ENCODE data around the gene CERS6.
"Not testable (repeated sequence)": the region's sequence is repeated elsewhere in the genome, so short reads cannot be mapped to it uniquely, and the experiment has no call there.

Gene CERS6

DNA sequence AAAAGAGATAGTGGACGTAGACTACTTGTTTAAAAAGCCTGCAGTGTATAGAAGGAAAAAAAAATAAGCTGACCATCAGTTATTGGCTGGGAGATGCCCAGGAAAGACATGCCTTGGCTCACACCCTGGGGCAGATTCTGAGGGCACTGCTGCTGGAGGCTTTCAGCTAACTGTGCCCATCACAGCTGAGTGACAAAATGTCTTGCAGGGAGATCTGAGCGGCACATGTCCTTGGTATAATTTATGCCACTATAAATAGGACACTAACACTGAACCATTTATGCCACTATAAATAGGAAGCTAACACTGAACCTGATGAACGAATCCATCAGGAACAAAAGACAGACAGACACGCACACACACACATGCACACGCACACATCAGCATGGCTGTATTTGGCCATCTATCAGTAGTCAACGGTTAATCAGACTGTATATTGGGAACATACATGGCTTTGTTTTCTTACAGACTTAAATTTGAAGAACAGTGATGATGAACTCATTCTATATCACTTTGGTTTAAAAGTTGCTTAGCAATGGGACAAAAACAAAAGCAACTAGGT, 278.2 kb downstream of the CERS6 start:
- no peak for DNase-seq (ENCODE audit: low read depth)

GRCh38 chr2:168736649-168737445, 280.8 kb downstream of the CERS6 start:
- no peak for DNase-seq (ENCODE audit: low read depth)

GRCh38 chr2:168738062-168738461, 282.0 kb downstream of the CERS6 start:
- no peak for DNase-seq (ENCODE audit: low read depth)

DNA sequence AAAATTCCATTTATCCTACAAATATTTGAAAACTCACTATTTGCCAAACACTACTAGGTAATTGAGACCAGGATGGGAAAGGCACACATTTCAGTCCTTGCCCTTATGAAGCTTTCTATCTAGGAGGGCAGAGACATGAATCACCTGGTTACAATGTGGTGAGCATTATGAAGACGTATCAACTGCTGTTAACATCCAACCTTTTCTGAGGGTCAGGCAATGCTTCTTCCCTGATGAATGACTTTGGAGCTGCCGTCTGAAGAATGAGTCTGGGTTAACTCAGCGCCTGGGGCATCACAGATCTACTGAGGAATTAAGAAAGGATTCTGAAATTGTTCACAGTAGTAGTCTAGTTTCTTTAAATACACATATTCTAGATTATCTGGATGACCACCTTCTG, 284.3 kb downstream of the CERS6 start:
- no peak for DNase-seq (ENCODE audit: low read depth)

DNA sequence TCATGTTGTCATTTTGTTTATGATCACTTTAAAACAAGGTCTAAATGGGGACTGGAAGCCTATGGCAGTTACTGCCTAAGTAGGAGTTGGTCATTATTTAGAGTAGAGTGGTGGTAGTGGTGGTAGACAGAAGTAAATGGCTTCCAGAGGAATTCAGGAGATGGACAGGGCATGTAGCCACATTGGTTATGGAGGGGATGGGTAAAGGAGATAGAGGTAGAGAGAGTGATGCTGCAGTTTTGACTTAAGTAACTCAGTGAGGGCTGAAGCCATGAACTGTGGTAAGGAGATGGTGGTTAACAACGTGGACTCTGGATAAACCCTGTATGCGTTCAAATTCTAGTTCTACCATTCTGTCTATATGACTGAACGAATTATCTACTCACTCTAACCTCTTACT, 284.7 kb downstream of the CERS6 start:
- DNase-seq (ENCODE audit: low read depth): no peak

DNA sequence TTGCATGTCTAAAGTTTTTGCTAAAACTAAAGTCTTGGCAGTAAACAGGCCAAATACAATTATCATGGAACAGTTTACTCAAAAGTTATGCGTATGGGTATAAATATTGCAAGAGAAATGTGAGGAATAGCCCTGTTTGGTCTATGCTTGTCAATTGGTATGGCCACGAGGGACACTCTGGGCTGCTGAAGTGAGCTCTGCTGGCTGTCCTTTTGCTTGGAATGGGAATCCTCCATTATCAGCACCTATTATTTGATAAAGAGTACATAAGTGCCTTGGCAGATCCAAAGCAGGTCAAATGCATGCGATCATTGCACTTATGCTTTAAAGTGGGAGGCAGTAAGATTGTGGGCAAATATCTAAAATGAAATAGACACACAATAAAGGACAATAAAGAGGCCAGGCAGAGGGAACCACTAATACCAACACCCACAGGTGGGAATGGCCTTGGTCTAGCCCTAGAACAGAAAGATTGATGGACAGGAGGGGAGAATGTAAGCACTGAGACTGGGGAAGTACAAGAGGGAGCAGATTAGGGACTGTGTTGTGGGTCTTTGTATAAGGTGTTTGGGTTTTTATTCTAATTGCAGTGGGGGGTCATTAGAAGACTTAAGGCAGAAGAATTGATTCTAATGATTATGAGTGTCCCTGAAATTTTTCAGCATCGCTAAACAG, 286.3 kb downstream of the CERS6 start:
- no peak for DNase-seq (ENCODE audit: low read depth)

- DNase-seq (ENCODE audit: low read depth): no peak
Measured at GRCh38 chr2:168744844-168745243, 288.8 kb downstream of the CERS6 start.

DNA sequence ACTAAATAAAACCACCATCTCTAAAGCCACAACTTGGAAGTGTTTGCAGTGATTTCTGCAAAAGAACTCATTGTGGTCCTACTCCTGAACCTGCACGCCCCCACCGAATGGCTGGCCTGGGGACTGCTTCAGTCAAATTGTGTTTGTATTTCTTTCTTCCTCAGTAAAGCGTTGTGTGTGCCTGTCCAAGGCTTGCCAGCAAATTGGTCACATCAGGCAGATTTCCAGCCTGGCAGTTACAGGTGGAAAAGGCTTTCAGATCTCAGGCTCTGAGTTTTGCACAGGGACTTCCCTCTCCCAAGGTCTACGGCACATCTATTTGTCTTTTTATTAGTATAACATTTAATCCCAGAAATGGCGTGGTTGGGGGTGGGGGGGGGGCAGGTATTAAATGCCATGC, 292.4 kb downstream of the CERS6 start:
- DNase-seq (ENCODE audit: low read depth): no peak

DNA sequence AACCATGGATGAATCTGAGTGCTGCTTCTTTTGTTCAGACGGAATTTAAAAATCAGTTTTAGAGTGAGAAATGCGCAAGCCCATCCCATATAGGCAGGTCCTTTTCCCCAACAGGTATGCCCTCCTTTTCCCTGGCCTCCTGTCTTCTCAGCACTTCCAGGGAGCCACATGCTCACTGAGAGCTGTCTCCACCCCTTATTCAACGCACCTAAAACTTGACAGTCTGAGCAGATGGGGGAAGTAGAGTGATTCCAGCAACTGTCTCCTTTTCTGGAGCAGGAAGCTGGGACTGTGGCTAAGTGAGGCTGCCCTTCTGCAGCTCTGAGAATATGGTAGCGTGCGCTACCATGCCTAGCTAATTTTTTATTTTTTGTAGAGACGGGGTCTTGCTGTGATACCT, 293.2 kb downstream of the CERS6 start:
- no peak for DNase-seq (ENCODE audit: low read depth)

DNA sequence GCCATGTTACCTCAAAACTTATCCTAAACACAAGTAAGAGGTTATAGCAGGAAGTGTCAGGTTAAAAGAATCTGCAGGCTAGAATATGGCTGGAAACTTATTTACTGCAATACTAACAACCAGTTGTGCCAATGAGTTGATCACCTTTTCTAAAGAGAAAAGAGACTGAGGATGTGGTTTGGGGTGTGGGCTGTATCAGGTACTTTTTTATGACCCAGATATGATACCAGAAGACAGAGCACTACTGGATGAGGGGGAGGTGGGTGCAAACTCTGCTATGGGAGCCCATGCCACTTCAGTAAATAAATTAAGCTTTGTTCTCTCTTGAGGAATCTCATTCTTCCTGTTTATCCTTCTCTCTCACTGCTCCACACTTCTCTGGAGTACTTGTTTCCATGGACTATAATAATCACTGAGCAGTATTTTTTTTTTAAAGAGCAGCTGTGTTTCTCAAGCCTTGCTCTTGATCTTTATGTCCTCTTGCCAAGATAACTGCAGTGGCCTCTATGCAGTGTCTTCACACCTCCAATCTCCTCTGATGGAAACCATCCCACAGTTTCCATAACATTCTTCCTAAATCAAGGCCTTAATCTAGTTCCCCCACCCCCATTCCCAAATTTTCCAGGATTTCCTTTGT, 295.1 kb downstream of the CERS6 start:
- DNase-seq (ENCODE audit: low read depth): peak; percentile 4

- DNase-seq (ENCODE audit: low read depth): no peak
Measured at GRCh38 chr2:168752361-168752760, 296.3 kb downstream of the CERS6 start.

DNA sequence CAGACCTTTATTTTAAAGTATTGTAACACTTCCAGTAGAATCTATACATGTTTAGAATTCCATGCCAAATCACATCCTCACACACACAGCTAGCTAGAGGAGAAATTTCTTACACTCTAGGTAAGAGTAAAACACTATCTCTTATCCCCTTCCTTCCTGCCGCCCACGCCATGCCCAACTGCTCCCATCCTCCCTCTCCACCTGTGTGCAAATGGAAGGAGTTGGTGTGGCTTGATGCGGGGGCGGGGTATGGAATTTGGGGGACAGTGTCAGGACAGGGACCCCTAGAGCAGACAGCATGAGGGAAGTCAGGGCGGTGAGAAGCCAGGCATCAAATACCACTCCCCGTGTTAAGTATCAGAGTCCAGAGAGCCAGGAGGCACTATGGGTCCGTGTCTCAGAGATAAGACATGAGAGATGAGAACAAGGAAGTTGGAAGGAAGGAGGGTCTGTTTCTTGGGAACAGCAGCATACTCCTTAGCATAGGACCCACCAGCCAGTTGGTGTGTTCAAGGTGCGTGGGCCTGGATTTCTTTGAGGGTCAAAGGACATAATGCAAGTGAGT, 297.8 kb downstream of the CERS6 start:
- DNase-seq (ENCODE audit: low read depth): no peak

- no peak for DNase-seq (ENCODE audit: low read depth)
Measured at GRCh38 chr2:168757223-168757622, 301.2 kb downstream of the CERS6 start.

DNA sequence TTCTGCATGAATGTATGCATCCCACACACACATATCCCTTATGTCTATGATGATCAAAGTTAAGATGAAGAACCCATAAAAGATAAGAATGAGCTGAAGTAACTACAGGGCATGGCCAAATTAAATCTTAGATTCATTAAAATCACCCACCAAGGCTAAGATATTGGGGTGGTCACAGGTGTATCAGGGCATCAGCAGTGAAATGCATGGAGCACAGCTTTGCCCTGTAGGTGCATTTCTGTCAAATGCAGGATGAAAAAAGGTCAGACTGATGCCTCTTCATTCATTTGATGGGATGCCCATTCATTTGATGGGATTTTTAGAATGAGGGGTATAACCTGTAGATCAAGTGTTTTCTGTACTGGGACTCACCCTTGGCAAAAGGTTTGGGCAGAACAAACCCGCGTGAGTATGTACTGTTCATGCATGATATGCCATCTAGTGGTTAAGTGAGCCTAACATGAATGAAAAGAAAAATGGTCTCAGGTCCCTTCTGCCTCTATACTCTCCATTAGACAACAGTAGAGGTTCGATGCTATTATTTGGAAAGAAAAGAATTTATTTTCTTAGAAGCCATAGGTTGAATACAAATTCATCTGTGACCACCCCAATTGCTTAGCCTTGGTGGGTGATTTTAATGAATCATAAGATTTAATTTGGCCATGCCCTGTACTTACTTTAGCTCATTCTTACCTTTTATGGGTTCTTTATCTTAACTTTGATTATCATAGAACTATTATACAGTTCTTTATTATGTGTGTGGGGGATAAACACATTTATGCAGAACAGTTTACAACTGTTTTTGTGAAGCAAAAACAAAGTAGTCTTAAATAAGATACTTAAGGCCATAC, 303.1 kb downstream of the CERS6 start:
- no peak for DNase-seq (ENCODE audit: low read depth)

DNA sequence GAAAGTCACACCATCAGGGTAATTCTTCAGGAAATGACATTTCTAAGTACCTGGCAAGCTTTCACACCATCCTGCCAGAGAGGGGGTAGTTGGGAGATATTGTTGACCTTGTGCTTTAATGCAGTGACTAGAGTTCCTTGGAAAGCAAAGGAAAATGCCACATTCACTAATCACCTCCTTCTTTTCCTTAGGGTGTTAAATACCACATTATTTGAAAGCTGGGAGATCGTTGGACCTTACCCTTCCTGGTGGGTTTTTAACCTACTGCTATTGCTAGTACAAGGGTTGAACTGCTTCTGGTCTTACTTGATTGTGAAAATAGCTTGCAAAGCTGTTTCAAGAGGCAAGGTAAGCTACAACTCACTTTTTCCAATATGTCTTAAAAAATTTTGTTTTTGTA, 309.3 kb downstream of the CERS6 start:
- no peak for DNase-seq (ENCODE audit: low read depth)

- DNase-seq (ENCODE audit: low read depth): no peak
Measured at GRCh38 chr2:168766600-168766999, 310.5 kb downstream of the CERS6 start.

DNA sequence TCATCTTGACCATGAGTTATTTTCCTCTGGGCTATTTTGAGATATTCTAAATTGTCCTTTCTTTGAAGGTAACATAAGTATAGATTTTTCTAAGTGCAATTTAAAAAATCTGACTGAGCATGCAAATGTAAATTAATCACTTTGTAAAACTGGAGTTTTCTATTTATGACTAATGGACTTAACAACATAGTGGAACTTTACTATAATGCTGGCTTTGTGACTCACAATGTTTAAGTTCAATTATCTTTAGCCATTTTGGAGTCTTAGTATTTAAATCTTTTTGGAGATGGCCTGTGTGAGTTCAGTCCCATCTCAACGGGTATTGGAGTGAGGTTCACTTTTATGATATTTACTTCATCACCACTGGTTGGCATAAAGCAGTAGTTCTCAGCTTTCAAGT, 311.2 kb downstream of the CERS6 start:
- DNase-seq (ENCODE audit: low read depth): no peak

- DNase-seq (ENCODE audit: low read depth): not testable (repeated sequence)
Measured at GRCh38 chr2:168768357-168768756, 312.3 kb downstream of the CERS6 start.

- no peak for DNase-seq (ENCODE audit: low read depth)
Measured at GRCh38 chr2:168770796-168771195, 314.7 kb downstream of the CERS6 start.

- DNase-seq (ENCODE audit: low read depth): no peak
Measured at GRCh38 chr2:168772704-168773103, 316.6 kb downstream of the CERS6 start.

DNA sequence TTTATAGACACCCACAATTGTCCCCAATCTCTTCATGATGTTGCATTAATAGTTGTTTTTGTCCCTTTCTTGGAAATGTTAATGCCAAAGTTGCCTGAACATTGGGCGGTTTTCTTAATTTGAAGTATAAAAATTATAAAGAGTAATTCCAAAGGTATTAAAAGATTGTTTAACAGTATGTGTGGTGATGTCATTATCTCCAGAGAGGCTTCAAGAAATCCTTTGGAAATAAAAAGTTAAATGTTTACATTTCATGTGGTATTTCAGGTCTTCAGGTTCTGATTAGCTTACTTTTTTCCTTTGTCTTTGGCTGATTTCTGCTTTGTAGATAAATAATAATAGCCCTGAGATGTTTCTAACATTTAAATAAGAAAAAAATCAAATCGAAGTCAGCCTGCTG, 317.1 kb downstream of the CERS6 start:
- DNase-seq (ENCODE audit: low read depth): no peak

Measured in T-helper 22 cell (primary cell).